ENCODE data around the gene CCDC68.

The CCDC68 gene

DNA sequence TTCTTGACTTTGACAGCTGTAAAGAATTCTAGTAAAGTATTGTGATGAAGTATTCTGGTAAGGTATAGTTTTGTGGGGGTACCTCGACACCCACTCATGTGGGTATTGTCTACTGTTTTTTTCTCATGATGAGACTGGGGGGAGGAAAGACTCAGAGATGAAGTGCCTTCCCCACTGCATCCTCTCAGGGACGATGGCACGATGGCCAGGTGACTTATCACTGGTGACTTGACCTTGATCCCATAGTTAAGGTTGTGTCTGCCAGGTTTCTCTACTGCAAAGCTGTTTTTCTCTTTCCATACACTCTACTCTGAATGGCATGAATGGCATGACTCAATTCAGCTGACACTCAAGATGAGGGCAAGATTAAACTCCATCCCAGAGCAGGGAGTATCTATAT lies 936 bp upstream of the CCDC68 start:
- no peak for DNase-seq

DNA sequence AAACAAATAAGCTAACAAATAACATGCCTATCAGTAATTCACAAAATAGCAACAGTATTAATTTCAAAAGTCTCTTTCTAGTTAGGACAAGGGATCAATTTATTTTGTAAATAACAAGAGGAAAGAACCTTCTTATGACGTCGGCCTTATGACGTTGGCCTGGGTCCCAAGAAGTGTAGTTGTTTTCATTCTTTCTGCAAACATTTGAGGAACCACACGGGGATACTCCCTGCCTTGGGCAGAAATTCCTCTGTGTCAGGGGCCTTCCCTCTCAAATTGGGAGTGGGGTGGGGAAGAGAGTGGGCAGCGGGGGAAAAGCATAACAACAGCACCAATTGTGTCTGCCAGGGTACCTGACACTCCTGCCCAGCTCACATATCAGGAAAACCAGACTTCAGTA lies 1.3 kb downstream of the CCDC68 start:
- DNase-seq = no peak

DNA sequence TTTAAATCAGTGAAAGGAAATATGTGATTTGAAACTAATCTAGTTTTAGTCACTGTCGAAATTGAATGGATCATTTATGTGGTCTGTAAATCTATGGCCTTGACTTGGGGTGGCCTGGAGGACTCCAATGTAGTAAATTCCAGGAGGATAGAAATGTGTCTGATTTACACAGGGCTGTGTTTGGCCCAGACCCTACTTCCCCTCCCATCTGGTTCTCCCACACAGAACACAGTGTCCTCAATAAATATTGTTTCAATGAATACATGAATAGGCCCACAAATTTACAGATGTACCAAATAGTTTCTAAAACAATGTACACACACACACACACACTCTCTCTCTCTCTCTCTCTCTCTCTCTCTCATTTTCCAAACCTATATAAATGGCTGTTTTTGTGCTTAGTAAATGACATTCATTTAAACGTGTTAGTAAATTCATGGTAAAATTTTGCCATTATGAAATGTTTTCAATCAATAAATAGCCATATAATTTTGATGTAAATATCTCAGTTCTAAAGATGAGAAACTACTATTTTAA lies 1.9 kb downstream of the CCDC68 start:
- DNase-seq = no peak

DNA sequence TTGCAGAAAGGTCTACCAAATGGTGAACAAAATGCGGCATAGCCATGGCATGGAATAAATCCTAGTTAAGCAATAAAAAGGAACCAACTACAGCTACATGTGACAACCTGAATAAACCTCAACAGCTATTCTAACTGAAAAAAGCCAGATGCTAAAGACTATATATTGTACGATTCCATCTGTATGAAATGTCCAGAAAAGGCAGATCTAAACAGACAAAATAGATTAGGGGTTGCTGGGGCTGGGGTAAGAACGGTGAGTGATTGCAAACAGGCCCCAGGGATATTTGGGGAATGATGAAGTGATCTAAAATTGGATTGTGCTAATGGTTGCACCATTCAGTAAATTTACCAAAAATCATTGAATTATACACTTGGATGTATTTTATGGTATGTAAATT lies 2.8 kb downstream of the CCDC68 start:
- no peak for DNase-seq

DNA sequence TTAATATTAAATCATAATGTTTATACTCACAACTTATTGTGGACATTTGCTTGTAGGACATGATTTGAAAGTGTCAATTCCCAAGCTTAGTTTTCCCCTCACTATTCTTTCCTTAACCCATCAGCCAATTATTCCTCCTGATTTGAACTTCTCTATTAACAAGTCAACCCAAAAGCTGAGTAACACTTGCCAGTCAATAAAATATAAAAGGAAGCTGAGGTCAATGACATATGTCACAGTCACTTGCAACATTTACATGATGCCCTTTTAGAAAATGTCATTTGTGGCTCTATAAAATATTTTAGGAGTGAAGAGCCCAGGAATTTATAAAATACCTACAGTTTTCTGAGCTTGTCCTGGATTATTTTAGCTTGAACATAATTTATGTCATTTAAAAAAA lies 7.2 kb downstream of the CCDC68 start:
- no peak for DNase-seq

DNA sequence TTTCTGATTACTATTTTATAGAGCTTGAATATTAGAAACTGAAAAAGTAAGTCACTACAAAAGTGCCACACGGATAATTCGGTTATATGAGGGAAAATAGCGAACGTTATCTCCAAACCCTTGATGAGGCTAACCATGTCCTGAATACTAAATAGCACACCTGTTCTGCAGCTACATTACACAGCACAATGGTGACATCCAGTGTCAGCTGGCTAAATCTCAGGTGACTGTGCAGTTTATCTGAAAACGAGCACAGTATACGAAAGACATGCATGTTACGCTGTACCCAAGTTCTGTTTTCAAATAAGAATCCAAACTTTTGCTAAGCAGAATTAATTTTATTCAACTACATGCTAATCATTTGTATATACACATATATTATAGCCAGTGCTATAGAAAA lies 9.0 kb downstream of the CCDC68 start:
- no peak for DNase-seq

DNA sequence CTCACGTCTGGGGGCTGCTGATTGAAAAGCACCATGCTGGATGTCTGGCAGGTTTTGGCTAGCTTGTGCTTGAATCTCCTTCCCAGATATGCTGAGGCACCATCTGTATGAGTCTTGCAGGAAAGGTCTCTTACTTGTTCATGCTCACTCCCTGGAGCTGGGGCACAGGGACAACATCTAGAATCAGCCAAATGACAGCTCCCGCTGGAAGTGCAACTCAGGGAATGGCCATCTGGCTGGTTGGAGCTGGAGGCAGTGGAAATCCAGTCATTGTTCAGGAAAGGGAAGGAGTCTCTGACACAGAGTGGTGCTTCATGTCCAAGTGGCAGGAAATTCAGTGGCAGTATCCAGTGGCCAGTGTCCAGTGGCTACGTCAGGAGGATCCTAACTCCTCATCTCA lies 9.7 kb downstream of the CCDC68 start:
- no peak for DNase-seq

DNA sequence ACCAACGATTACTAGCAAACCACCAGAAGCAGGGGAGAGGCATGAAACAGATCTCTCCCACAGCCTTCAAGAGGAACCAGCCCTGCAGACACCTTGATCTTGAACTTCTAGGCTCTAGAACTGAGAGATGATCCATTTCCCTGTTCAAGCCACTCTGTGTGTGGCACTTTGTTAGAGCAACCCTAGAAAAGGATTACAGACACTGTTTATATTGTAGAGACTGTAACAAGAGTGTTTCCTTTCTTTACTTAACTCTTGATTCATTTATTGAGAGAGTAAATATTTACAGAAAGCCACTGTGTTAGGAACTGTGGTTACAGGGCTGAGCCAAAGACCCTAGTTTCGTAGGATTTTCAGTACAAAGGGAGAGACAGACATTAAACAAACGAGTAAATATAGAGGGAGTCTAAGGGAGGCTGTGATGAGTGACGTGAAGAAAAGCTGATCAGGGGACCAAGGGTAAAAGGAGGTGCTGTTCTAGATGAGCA lies 10.9 kb downstream of the CCDC68 start:
- DNase-seq = no peak

DNA sequence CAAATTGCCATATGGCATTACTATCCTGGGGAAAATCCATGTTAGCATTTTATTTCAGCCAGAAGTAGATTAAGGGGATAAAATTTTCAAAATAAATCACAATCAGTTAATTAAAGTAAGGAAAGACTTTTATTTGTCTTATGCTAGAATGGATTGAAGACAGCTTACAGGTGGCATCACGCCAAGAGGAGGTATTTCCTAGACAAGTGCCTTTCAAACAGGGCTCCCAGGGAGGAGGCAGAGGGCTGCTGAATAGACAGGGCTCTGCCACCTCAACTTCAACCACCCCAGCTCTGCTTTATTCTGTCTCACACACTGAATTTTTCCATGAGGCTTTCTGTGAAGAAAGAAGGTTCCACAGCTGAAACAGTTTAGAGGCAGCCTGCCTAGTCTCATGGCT lies 12.2 kb downstream of the CCDC68 start:
- DNase-seq = no peak

DNA sequence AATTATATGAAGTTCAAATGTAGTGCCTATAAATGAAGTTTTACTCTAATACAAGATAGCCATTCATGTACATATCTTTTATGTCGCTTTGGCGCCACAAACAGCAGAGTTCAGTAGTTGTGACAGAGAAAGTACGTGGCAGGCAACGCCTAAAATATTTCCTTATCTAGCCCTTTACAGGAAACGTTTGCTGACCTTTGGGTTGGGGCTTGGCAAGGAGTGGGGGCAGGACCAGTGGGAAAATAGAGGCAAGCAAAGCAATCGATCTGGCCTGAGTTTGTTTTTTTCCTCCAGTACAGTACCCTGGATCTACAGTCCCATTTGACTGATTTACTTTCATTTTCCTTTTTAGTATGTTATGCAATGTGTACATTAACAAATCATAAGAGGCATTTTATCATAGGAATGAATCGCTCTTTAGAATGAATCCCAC lies 13.1 kb downstream of the CCDC68 start:
- no peak for DNase-seq

DNA sequence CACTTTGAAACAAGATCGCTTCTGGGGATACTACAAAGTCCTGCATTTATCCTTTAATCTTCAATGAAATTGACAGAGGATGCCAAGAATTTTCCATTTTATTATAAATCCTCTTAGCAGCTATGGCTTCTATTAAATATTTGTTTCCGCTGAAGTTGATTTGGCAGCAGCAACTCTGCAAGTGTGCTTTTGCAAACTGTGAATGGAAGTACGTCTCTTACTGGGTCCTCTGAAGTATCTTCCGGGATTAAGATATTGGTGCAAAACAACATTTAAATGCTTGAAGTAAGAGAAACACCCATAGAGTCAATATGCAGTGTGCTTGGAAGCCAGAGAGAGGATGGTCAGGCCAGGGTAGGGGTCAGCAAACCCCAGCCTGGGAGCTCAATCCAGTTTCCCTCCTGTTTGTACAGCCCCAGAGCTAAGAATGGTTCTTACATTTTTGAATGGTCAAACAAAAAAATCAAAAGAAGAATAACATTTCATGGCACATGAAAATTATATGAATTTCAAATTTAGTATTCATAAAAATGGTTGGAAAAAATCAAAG lies 13.6 kb downstream of the CCDC68 start:
- no peak for DNase-seq

DNA sequence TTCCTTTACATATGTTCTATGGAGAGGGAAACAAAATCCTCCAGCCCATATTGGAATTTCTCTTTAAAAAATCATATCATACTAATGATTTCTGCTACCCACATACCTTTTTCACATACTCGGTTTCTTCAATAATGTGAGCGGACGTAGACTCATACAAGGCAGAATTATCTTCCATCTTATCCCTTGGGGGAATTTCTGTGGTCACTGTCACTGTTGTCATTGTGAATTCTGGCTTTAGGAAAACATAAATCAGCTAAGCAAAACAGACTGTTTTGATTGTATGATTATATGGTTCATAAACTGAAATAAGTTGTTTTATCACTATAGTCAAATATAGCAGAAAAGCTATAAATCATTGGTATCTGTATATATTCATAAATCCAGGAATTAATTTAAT lies 16.7 kb downstream of the CCDC68 start:
- no peak for DNase-seq

DNA sequence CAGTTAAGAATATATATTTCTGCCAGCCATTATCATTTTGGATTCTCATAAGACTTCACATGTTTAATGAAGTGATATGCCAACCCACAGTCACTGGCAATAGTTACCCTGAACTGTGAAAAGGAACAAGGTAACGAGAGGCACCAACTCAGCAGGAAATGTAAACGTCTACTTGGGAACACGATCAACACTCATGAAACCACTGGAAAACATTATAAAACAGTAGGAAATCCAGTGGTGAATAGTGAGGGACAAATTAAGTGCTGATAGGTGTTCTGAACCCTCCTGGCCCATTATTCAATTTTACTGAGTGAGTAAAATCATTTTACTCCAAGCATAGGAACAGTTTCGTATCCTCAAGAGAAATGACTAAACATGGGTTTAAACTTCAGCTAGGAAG lies 17.1 kb downstream of the CCDC68 start:
- DNase-seq = no peak

DNA sequence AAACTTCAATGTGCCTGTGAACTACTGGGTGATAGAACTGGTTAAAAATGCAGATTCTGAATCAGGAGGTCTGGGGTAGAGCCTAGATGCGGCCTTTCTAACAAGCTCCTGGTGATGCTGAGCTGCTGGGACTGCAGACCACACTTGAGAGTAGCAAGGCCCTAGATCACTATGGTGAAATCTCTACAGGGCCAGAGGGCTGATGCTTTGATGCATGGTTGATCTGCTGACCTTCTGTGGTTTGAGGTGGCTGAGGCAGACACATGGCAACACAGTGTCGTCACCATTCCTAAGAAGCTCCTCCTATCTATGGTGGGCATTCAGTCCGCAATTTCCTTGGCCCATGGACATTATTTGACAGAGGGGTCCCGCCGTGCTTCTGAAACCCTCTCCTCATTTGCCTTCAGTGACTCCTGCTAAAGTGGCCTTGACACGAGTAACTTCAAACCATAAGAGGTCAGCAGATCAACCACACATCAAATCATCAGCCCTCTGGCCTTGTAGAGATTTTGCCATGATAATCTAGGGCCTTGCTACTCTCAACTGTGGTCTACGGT lies 19.8 kb downstream of the CCDC68 start:
- no peak for DNase-seq

DNA sequence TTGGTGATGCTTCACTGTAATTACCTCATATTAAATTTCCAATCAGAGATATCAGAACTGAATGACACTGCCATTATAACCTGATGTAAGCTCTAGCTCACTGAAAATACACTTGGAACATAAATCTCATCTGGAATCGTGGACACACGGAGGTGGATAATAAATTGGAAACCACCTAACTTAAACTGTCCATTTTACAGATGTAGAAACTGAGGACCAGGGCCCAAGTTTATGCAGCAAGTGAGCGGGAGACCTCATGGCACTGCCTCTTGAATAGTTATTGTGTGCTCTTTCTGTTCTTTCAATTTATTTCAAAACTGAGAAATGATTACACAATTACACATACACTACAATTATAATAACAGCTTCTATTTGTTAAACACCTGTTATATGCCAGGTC lies 20.8 kb downstream of the CCDC68 start:
- DNase-seq = no peak

DNA sequence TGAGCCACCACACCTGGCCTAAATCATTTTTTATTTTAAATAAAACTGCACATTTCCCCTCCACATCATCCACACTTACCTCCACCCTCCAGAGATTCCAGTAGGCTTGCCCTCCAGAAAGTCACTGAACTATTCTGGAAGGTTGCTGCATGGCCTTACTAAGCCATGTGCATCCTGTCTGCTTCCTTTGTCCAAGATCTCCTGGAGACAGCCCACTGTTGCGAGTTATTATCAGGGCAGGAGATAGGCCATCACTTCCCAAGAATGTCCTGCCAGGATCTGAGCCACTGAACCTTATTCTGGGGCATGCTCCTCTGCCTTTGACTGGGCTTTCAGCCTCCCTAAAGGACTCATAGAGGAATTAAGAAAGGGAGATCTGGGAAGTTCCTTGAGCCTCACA lies 26.8 kb downstream of the CCDC68 start:
- DNase-seq = no peak

DNA sequence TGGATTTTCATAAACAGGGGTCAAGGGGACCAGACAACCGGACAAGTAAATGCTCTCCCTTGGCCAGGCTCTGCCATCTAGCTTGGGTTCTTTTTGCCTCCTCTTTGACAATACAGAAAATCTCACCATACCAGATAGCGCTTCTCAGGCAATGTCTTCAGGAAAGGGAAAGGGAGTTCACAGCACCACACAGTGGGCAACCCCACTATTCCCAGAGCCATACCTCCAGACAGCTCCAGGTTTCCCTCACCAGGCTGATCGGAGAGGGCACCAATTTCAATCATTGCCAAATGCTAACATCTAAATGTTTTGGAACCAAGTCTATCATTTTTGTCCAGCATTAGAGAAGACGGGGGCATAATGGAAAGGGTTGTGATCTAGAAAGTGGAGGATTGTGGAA lies 28.1 kb downstream of the CCDC68 start:
- no peak for DNase-seq

DNA sequence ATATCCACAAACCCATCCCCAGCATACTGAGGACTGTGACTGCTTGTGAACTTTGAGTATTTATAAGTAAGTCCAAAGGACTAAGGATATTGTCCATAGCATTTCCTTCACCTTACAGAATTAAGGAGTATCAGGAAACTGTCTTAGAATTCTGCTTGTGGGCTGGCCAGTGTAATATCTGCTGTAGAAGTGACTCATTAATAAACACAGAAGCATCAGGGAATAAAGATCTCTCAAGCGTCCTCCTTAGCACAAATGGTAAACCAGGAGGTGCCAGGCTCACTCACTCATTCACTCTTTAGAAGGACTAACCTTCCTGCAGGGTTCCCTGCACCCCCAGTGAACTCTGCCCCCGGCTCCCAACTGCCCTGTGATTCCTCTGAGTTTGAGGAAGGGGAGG lies 31.0 kb downstream of the CCDC68 start:
- no peak for DNase-seq

DNA sequence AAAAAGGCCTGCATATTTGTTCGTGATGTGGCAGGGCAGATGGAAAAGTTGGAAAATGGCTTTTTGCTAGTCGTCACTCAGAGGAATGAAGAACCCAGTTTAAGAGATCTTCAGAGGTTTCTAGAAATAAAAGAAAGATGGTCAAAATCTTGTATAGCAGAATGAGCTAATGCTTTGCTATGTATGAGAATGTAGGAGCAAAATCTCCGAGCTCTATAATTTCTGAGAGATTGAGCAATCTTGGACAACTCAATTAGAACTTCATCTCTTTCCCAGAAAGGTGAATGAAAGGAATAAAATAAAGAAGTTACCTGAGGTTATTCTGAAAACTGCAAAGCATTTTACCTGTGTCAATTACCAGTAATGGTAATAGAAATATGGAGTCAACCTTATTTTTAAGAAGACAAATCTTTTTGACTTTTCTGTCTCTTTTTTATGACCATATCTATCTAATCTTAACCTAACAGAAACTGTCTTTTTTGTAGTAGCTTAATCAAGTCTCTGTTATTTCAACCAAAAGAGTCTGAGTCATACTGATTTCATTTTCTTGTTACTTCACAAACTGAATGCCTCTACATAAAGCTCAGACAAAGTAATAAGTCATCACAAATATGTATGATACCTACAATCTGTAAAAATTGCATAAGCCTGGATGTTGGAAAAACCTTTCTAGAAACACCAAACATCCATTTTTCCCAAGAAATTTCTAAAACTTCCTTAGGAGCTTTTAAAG lies 32.5 kb downstream of the CCDC68 start:
- DNase-seq = no peak

DNA sequence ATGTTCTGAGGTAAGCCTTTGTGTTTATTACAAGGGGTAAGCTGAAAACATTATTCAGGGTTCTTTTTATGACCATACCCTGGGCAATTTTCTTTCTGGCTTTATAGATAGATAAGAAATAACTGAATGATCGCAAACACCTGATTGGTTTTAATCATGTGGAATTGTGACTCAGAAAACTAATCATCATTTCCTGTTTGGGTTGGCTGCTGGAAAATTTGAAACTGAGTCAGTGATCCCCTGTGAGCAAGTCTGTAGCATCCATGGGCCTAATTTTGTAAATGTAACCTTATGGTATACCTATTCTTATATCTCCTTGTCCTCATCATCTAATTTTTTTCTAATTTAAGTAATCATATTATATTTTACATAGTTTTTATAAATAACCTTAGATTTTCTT lies 34.3 kb downstream of the CCDC68 start:
- no peak for DNase-seq

DNA sequence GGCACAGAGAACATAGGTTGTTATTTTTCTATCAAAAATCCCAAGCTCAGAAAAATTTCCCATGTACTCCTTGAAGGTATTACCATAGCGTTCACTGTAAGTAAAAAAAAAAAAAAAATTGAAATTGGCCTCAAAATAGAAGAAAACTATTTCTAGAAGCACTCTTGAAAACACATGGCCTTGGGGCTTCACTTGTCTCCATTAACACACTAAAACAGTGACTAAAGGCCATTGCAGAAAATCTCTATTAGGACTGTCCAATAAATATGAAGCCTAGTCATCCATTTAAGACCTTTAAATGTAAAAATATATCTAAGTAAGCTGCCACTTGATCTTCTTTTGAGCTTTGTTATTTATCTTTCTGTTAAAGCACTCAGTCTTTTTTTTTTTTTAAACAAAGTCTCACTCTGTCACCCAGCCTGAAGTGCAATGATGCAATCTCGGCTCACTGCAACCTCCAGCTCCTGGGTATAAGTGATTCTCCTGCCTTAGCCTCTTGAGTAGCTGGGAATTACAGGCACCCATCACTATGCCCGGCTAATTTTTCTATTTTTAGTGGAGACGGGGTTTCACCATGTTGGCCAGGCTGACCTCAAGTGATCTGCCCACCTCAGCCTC lies 35.8 kb downstream of the CCDC68 start:
- no peak for DNase-seq

DNA sequence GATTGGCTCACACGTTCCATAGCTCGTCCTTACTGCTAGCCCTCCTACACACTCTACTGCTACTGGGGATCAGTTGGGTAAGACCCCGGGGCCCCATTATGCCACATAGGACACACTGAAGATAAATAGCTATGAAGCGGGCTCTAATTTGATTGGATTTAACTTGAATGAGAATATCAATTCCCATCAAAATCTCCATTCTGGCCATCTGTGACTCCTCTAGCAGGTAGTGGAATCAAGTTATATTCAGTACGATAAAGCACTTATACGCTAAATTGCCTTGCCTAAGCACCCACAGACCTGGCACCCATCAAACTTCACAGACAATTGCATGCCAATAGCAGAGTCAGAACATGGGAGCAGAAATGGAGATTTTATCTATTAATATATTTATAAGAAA lies 39.8 kb downstream of the CCDC68 start:
- no peak for DNase-seq

DNA sequence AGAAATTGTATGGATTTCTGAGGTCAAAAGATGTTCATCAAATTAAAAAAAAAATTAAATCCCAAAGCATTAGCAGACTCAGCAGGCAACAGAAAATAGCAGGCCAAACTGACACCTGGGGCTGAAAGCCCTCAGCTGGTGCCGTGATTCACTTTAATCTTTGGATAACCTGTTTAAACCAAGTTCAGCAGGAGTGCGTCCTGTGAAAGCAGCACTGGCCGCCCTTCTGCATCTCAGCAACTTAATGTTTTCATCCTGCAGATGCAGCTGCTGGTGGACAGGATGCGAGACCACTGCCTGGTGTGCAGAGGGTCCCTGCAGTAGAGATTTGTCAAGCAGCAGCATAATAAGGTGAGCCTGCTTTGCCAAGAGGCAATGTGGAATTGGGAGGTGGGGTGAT lies 41.2 kb downstream of the CCDC68 start:
- no peak for DNase-seq

DNA sequence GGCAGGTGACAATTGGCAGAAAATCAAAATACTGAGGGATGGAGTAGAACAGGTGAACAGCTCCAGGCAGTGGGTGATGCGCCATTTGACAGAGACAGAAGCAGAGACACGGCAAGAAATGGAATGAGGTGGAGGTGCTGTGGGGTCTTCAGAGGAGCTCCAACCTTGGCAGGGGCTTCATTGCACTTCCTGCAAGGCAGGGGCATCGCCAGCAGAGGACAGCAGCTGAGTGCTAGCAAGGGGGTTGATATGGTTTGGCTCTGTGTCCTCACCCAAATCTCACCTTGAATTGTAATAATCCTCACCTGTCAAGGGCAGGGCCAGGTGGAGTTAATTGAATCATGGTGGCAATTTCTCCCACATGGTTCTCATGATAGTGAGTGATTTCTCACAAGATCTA lies 42.8 kb downstream of the CCDC68 start:
- DNase-seq = no peak
